HG03135 (cell line): ENCODE data around the gene PRKCD.
"Not testable (repeated sequence)": the region's sequence is repeated elsewhere in the genome, so short reads cannot be mapped to it uniquely, and the experiment has no call there.

Experiments
- ATAC-seq: cut with Tn5 transposase; IDR thresholded peaks from one replicate; pipeline ENCODE4 v1.9.1; 2021; ENCODE audit warnings: mild to moderate bottlenecking, moderate library complexity; ENCODE audit not compliant: unreplicated experiment

Gene PRKCD

GRCh38 chr3:53139906-53140846 lies 20.8 kb upstream of the PRKCD start:
- no peak for ATAC-seq

GRCh38 chr3:53140847-53141845 lies 19.9 kb upstream of the PRKCD start:
- ATAC-seq: no peak

- ATAC-seq: no peak
These were observed 18.0 kb upstream of the PRKCD start for GRCh38 chr3:53142986-53143385.

- no peak for ATAC-seq
These were observed 16.6 kb upstream of the PRKCD start for GRCh38 chr3:53144446-53144845.

GRCh38 chr3:53144862-53145712 lies 15.9 kb upstream of the PRKCD start:
- no peak for ATAC-seq

GRCh38 chr3:53145713-53146080 lies 15.3 kb upstream of the PRKCD start:
- no peak for ATAC-seq

GRCh38 chr3:53146319-53146891 lies 14.6 kb upstream of the PRKCD start:
- ATAC-seq: no peak

- ATAC-seq: no peak
These were observed 13.7 kb upstream of the PRKCD start for GRCh38 chr3:53147151-53147902.

GRCh38 chr3:53147903-53148400 lies 13.1 kb upstream of the PRKCD start:
- ATAC-seq: no peak

GRCh38 chr3:53149006-53149690 lies 11.9 kb upstream of the PRKCD start:
- ATAC-seq: no peak

- ATAC-seq: no peak
These were observed 11.3 kb upstream of the PRKCD start for GRCh38 chr3:53149699-53150098.

- ATAC-seq: no peak
These were observed 10.5 kb upstream of the PRKCD start for GRCh38 chr3:53150247-53151085.

- not testable (repeated sequence) for ATAC-seq
These were observed 9.9 kb upstream of the PRKCD start for GRCh38 chr3:53151086-53151438.

- ATAC-seq: no peak
These were observed 9.5 kb upstream of the PRKCD start for GRCh38 chr3:53151465-53151864.

- no peak for ATAC-seq
These were observed 8.9 kb upstream of the PRKCD start for GRCh38 chr3:53151870-53152660.

- no peak for ATAC-seq
These were observed 7.7 kb upstream of the PRKCD start for GRCh38 chr3:53153264-53153823.

GRCh38 chr3:53153980-53154379 lies 7.0 kb upstream of the PRKCD start:
- ATAC-seq: no peak
